GM18507 (cell line): ENCODE measurements around the gene IGSF3.
A peak's percentile ranks its signal among the peaks of the same experiment; 100 is the strongest.

Source experiments
- DNase-seq: peaks from one replicate; pipeline ENCODE4 v3.0.0; 2011; ENCODE audit warnings: low read depth; ENCODE audit not compliant: insufficient read length; ENCODE audit errors: extremely low spot score
- FAIRE-seq: peaks from 2 replicates; lab custom pipeline; 2011; peaks lifted over from hg19 to GRCh38; lab: Jason Lieb, UNC

The IGSF3 gene

GRCh38 chr1:116544588-116545358 is 122.8 kb downstream of the IGSF3 start:
- peak; percentile 91 for FAIRE-seq

DNA sequence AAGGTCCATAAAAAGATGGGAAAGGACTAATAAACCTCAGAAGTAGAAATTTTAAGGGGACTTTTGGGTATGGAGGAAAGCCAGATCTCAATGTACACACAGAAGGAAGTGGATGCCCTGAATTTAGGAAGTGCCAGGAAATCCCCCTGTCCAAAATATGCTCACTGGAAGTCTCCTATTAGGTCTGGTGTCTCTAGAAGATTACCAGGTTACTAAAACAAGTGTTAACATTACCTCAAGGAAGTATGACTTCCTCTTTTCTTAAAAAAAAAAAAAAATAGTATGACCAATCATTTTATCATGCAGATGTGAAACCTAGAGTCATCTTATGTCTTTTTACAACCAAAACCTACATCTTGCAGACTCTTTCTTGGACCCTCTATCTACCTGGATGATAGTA is 127.4 kb downstream of the IGSF3 start:
- DNase-seq (no peak), FAIRE-seq (peak; percentile 78)

More at GRCh38 chr1:116544588-116545358, 122.8 kb downstream of the IGSF3 start:
- DNase-seq: no peak

GRCh38 chr1:116538544-116538943 is 129.0 kb downstream of the IGSF3 start:
- peak; percentile 77 for FAIRE-seq

DNA sequence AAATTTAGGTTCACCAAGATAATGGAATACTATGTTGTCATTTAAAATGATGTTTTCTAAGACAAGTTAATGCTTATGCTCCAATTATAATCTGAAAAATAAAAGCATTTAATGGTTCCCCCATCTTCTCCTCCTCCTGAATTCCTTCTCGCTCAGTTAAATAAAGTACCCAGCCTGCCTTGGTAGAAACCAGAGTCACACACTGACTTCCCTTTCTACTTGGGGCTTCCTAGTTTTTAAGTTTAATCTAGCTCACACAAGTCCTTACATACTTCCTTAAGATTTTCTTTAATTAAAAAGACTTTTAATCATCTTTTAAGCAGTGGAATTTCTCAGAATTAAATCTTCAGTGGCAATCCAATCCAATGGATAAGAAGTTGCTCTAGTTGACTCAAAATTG is 129.6 kb downstream of the IGSF3 start:
- FAIRE-seq (no peak), DNase-seq (no peak)

More at GRCh38 chr1:116538544-116538943, 129.0 kb downstream of the IGSF3 start:
- no peak for DNase-seq

DNA sequence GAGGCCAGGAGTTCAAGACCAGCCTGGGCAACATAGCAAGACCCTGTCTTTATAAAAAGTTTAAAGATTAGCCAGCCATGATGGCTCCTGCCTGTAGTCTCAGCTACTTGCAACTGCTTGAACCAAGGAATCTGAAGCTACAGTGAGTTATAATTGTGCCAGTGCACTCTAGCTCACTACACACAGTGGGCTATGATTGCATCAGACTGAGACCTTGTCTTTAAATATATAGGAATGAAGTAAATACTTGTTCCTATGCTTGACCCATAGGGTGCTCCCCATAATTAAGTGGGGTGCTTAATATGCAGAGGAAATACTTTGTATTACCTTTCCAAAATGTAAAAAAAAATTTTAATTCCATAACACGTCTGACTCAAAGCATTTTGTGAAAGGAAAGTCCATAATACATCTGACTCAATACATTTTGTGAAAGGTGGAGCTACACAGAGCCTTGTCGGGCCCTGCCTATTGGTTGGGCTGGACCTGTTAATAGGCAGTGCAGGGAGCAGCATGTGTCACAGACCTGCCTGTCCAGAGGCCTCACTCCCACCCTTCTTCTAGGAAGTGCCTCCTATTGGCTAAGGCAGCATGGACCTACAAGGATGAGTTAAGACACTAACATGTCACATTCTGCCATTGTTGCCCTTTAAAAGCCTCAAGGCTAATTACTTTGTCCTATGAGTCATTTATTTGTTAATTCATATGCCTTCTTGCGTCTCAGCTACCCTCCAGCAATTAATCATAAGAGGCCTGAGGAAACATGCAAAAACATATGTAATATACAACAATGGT is 130.3 kb downstream of the IGSF3 start:
- DNase-seq (no peak), FAIRE-seq (no peak)

DNA sequence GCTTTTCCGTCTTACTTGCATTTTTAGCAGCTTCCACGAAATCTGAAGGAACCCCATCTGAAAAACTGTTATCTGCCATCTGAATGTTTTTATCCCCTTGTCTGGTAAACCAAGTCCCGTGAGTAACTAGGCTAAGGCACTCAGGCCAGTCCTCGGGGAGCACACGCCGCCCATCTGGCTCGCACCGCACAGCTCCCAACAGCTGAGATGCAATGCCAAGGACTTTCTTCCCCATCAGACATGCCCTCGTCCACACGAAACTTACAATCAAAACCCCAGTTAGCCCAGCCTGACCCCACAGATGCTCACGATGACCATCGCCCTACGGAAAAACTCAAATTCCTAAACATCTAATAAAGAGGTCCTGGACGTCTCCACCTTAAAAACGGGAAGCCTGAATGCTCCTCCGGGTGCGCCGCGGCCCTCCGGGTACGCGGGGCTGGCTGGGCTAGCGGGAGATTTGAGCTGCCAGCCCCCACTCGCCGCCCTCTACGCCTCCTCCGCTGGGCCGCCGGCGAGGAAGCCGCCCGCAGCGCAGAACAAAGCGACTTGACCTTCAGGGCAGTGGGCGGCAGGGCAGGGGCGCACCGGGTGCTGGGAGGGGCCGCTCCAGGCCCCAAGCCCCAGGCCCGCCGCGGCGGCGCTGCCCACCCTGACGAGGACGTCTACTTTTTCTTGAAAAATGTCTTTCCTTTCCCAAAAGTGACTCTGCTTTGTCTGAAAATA is 133.4 kb downstream of the IGSF3 start:
- FAIRE-seq (no peak), DNase-seq (no peak)

- DNase-seq (no peak), FAIRE-seq (no peak)
Observed at GRCh38 chr1:116533429-116533820, 134.1 kb downstream of the IGSF3 start.

- DNase-seq: no peak
- FAIRE-seq: no peak
Observed at GRCh38 chr1:116532671-116533428, 134.7 kb downstream of the IGSF3 start.

DNA sequence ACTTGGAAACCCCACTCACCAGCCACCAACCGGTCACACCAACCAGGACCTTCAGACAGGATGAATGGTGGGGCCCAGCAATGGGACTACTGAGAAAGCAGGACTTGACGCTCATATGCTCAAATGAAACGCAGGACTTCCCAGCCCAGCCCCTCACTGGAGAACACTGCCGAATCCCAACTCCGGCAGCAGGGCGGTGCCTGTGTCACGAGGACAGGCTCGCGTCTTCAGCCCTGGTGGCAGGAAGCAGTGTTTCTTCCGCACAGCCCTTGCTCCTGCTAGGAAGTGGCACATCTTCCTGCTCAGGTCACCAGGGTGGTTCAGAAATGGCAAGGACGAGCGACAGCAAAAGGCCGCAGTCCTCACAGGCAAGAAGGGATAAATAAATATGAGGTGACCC is 135.6 kb downstream of the IGSF3 start:
- DNase-seq (no peak), FAIRE-seq (no peak)

DNA sequence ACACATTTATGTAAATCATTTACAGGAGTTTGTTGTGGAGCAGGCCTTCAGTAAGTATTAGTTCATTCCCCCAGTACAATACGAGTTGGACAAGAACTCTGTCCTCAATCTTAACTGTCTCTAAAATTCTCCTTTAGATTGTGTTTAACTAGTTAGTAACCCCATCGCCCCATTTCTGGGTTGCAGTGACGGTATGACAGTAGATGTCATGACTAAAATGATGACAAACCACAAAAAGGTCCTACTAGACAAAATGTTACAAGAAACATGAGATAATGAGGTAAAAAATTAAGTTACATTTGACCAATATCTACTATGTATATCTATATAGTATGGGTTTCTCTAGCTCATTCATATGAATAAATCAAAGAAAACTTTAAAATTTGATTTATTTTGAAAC is 137.9 kb downstream of the IGSF3 start:
- DNase-seq (no peak), FAIRE-seq (no peak)

- no peak for FAIRE-seq
- DNase-seq: no peak
Observed at GRCh38 chr1:116529199-116529631, 138.3 kb downstream of the IGSF3 start.

- FAIRE-seq: no peak
Observed at GRCh38 chr1:116528329-116529083, 139.0 kb downstream of the IGSF3 start.

DNA sequence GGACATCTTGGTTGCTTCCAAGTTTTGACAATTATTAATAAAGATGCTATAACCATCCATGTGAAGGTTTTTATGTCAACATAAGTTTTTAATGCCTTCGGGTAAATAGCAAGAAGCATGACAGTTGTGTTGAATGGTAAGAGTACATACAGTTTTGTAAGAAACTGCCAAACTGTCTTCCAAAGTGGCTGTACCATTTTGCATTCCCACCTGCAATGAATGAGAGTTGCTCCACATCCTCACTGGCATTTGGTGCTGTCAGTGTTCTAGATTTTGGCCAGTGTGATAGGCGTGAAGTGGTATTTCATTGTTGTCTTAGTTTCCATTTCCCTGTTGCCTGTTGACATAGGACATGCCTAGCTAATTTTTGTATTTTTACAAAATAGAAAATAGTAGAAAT is 142.1 kb downstream of the IGSF3 start:
- DNase-seq (no peak), FAIRE-seq (no peak)

More at GRCh38 chr1:116528329-116529083, 139.0 kb downstream of the IGSF3 start:
- DNase-seq: no peak
